MV-4-11 (cell line): ENCODE data around the gene SZT2.
A peak's percentile ranks its signal among the peaks of the same experiment; 100 is the strongest.
"Not testable (repeated sequence)": the region's sequence is repeated elsewhere in the genome, so short reads cannot be mapped to it uniquely, and the experiment has no call there.

ENCODE experiments used
- DNase-seq: peaks from one replicate; lab custom pipeline; 2025; lab: John Stamatoyannopoulos, UW

The SZT2 gene

GRCh38 chr1:43363283-43363934 is 26.3 kb upstream of the SZT2 start:
- peak; percentile 31 for DNase-seq

GRCh38 chr1:43363935-43364525 is 25.7 kb upstream of the SZT2 start:
- no peak for DNase-seq

DNA sequence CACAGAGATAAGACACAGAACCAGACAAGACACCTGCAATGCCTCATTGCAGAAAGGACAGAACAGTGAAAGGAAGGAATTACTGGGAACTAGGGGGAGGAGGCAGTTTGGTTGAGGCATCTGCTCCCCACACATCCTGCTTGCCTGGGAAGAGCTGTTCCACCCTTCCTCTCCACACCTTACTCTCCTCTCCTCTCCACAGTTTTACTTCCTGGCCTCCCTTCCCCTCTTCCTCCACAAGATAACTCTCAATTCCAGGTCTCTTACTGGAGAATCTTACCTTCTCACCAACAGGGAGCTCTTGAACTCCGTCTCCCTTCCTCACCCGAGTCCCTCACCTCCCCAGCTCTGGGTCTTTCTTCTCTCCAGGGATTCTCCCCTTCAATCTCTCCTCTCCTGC is 24.0 kb upstream of the SZT2 start:
- DNase-seq: no peak

DNA sequence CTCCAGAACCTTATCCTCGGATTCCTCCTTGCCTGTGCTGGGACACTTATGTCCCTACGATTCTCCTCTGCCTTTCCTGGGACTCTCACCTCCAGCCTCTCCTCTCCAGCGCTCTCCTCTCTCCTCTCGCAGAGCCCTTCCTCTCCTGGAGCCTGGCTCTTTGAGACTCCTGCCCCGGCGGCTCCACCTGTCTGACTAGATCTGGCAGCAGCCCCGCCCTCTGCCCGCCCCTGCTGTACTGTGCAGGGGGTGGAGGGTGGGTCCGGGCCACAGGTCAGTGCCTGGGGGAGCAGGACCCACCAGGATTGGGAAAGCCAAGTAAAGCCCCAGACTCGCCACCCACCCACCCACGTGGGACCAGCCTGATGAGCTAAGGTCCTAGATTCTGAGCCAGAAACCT is 23.5 kb upstream of the SZT2 start:
- no peak for DNase-seq

DNA sequence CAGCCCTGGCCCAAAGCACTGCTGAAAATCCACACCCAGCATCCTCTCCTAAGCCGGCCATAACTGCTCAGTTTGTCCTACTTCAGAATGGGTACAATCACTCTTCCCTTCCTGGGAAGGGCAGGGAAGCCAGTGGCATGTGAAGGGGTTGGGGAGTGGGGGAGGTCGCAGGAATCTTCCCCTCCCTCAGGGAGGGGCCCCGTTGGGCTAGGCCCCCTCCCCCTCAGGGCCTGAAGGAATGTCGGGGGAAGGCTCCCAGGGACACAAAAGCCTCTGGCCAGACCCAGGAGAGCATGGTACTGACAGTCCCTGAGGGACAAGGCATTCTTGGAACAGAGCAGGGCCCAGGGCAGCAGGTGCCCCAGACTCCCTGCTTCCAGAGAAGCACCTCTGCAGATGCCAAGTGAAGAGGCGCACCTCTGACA is 23.1 kb upstream of the SZT2 start:
- DNase-seq: no peak

- DNase-seq: no peak
Measured at GRCh38 chr1:43367026-43367903, 22.4 kb upstream of the SZT2 start.

- peak; percentile 91 for DNase-seq
Measured at GRCh38 chr1:43367904-43368645, 21.6 kb upstream of the SZT2 start, which contains the start of gene ELOVL1. Gene ELOVL1 (minus strand): TSS chr1:43368011. CDS start chr1:43365609, 2,402 bp downstream.

- no peak for DNase-seq
Measured at GRCh38 chr1:43368646-43369020, 21.1 kb upstream of the SZT2 start.

DNA sequence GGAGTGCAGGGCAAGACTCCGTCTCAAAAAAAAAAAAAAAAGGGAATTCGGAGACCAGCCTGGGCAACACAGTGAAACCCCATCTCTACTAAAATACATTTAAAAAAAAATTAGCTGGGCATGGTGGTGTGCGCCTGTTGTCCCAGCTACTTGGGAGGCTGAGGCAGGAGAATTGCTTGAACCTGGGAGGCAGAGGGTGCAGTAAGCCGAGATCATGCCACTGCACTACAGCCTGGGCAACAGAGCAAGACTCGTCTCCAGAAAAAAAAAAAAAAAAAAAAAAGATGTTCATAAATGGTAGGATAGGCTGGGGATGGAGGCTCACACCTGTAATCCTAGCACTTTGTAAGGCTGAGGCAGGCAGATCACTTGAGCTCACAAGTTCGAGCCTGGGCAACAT is 19.9 kb upstream of the SZT2 start:
- not testable (repeated sequence) for DNase-seq

GRCh38 chr1:43370564-43370963 is 19.1 kb upstream of the SZT2 start:
- no peak for DNase-seq

DNA sequence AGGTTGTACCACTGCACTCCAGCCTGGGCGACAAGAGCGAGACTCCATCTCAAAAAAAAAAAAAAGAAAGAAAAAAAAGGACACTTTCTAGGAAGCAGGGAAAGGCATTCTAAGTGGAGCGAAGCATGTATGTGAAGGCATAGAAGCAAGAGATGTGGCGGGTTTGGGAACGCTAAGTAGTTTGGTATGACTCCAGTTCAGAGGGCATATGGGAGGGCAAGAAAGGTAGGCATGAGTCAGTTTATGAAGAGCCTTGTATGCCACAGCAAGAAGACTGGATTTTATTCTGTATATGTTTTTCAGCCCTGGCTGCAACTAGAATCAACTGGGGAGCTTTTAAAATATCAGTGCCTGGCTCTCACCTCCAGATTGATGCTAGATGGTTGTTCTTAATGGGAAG is 17.5 kb upstream of the SZT2 start:
- no peak for DNase-seq

- no peak for DNase-seq
Measured at GRCh38 chr1:43373066-43373940, 16.4 kb upstream of the SZT2 start.

DNA sequence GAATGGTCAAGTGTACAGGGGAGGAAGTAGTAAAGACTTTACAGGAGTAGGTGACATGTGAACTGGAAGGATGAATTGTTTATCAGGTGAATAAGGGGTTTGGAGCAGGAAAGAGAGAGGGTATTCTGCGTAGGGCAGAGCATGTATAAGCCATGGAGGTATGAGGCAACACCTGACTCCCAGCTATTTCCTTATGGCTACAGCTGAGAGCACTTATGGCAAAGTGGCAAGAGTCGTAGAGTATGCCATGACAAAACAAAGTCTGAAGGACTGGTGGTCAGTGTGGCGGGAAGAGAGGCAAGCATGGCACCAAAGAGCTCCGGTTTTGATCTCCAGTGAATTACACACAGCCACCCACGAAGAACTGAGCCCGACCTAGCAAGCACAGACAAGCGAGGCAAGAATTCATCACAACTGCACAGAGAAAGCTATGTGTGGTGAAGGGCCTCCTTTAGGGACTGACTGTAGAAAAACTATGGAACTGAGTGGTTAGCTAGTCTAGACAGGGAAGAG is 12.9 kb upstream of the SZT2 start:
- no peak for DNase-seq

DNA sequence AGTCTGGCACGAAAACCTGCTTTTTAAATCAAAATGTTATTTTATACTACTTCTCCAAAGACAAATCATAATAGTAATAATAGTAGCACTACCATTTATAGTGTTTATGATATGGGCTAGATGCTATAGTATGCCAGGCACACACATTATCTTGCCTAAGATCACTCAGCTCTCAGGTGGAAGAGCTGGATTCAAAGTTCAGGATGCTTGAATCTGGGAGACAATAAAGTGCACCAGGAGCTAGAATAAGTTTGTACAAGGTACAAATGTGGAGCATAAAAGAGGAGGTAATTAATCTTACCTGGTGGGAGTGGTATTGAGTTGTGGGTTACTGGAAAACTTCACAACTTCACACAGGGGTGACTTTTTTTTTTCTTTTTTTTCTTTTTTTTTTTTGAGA is 11.9 kb upstream of the SZT2 start:
- no peak for DNase-seq

DNA sequence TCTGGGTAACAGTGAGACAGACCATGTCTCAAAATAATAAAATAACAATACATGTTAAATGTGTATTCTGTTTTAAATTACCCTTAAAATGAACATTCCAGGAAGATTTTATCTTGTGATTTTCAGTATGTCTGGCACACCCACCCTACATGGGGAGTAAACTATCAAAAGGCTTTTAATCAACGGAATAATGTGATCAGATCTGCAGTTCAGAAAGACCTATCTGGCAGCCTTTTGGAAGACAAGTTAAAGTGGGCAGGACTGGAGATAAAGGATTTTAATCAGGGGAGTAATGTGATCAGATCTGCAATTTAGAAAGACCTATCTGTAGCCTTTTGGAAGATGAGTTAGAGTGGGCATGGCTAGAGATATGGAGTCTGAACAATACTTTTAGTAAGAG is 10.2 kb upstream of the SZT2 start:
- no peak for DNase-seq

DNA sequence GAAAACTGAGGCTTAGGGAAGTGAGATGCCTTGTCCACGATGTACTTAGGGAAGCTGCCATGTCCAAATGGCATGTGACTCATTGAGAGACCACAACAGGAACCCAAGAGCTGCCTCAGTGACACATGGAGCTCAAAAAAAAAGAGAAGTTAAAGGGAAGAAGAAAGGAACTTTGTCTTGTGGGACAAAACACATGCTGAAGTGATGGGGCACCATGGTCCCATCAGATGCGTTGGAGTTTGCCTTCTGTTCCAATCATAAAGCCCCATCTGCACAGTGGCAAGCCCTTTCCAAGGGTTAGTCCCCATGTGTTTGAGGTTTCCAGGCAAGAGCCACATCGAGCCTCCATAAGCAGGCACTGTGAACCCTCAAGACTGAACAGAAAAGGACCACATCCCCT is 8.1 kb upstream of the SZT2 start:
- DNase-seq: peak; percentile 94

- no peak for DNase-seq
Measured at GRCh38 chr1:43382027-43382779, 7.5 kb upstream of the SZT2 start.

DNA sequence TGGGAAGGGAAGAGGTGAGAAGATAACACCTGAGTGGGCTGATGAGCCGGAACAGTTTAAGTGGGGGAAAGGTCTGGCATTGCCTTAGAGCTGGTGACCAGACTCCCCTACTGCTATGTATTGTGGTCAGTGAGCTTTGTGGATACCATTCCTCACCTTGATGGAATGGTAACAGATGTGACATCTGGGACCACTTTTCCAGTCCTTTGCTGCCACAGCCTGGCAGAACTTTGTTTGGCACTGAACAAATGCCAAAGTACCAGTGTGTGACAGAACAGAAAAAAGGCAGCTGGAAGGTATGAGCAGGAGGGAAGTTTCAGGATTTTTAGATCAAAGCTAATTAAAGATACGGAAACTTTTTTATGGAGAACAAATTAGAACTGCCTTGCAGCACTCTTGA is 6.2 kb upstream of the SZT2 start:
- DNase-seq: no peak

- DNase-seq: no peak
Measured at GRCh38 chr1:43386676-43387075, 3.0 kb upstream of the SZT2 start.

- DNase-seq: no peak
Measured at GRCh38 chr1:43387976-43388599, 1.6 kb upstream of the SZT2 start.
